RCC 7860 (cell line): ENCODE data around the gene PKD1.

ENCODE experiments used
- DNase-seq: peaks from one replicate; pipeline ENCODE4 v3.0.0-alpha.2; 2015; ENCODE audit warnings: low spot score
- FAIRE-seq: peaks from 2 replicates; lab custom pipeline; 2012; peaks lifted over from hg19 to GRCh38; lab: Jason Lieb, UNC

Gene PKD1

GRCh38 chr16:2079991-2080390 is 55.7 kb downstream of the PKD1 start:
- FAIRE-seq, result no peak
- no peak for DNase-seq

- DNase-seq (no peak), FAIRE-seq (no peak)
Measured at GRCh38 chr16:2079311-2079800, 56.3 kb downstream of the PKD1 start.

GRCh38 chr16:2078691-2079090 is 57.0 kb downstream of the PKD1 start:
- DNase-seq (no peak), FAIRE-seq (no peak)

- FAIRE-seq (no peak), DNase-seq (no peak)
Measured at GRCh38 chr16:2078096-2078495, 57.6 kb downstream of the PKD1 start.

GRCh38 chr16:2077696-2078095 is 58.0 kb downstream of the PKD1 start:
- FAIRE-seq (no peak), DNase-seq (no peak)

GRCh38 chr16:2077016-2077415 is 58.7 kb downstream of the PKD1 start:
- no peak for DNase-seq
- no peak for FAIRE-seq

- FAIRE-seq, result no peak
- DNase-seq, result no peak
Measured at GRCh38 chr16:2076072-2076865, 59.4 kb downstream of the PKD1 start.

GRCh38 chr16:2075631-2076030 is 60.1 kb downstream of the PKD1 start:
- no peak for DNase-seq
- FAIRE-seq, result no peak

- FAIRE-seq, result no peak
- DNase-seq, result no peak
Measured at GRCh38 chr16:2074071-2074470, 61.6 kb downstream of the PKD1 start.

- FAIRE-seq, result no peak
Measured at GRCh38 chr16:2072926-2073325, 62.8 kb downstream of the PKD1 start.

GRCh38 chr16:2071454-2072202 is 64.1 kb downstream of the PKD1 start:
- no peak for FAIRE-seq
- DNase-seq, result no peak

More at GRCh38 chr16:2072926-2073325, 62.8 kb downstream of the PKD1 start:
- no peak for DNase-seq

- no peak for FAIRE-seq
- no peak for DNase-seq
Measured at GRCh38 chr16:2070576-2071453, 64.9 kb downstream of the PKD1 start.

GRCh38 chr16:2066139-2066538 is 69.6 kb downstream of the PKD1 start:
- no peak for DNase-seq
- no peak for FAIRE-seq

GRCh38 chr16:2064368-2064945 is 71.2 kb downstream of the PKD1 start:
- FAIRE-seq, result no peak
- no peak for DNase-seq

GRCh38 chr16:2063861-2064260 is 71.8 kb downstream of the PKD1 start:
- DNase-seq (no peak), FAIRE-seq (no peak)

GRCh38 chr16:2062801-2063200 is 72.9 kb downstream of the PKD1 start:
- FAIRE-seq (no peak), DNase-seq (no peak)

- no peak for FAIRE-seq
- no peak for DNase-seq
Measured at GRCh38 chr16:2061526-2061925, 74.2 kb downstream of the PKD1 start.

GRCh38 chr16:2061023-2061422 is 74.7 kb downstream of the PKD1 start:
- DNase-seq, result no peak
- no peak for FAIRE-seq

- FAIRE-seq (no peak), DNase-seq (no peak)
Measured at GRCh38 chr16:2060346-2060745, 75.4 kb downstream of the PKD1 start.

- FAIRE-seq (no peak), DNase-seq (no peak)
Measured at GRCh38 chr16:2058872-2059271, 76.8 kb downstream of the PKD1 start.

GRCh38 chr16:2058420-2058819 is 77.3 kb downstream of the PKD1 start:
- DNase-seq (no peak), FAIRE-seq (no peak)
